22Rv1 (cell line): ENCODE results near the gene ERCC6.

Source experiments
- H3K27ac ChIP-seq: fragments of 450-650 bp; 2 replicates; pipeline ENCODE4 v1.5.1; 2017
- ZFX ChIP-seq: fragments of 450-650 bp; IDR thresholded peaks from 2 replicates; pipeline ENCODE4 v1.6.1; 2017; ENCODE audit warnings: antibody characterized with exemption, borderline replicate concordance
- TF ChIP-seq, protein P1 (sequence below): fragments of 450-650 bp; IDR thresholded peaks from 2 replicates; pipeline ENCODE4 v1.5.1; 2017; ENCODE audit warnings: mild to moderate bottlenecking

ERCC6 gene

DNA sequence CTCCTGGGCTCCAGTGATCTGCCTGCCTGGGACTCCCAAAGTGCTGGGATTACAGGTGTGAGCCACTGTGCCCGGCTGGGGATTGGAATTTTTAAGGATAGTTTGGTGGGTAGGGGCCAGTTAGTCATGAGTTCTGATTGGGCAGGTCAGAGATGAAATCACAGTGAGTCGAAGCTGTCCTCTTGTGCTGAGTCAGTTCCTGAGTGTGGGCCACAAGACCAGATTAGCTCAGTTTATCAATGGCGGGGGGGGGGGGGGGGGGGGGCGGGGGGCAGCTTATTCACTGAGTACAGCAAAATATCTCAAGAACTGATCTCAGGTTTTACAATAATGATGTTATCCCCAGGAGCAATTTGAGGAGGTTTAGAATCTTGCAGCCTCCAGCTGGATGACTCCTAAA, 11.6 kb upstream of the ERCC6 start:
- TF ChIP-seq ZFX, result no peak
- TF ChIP-seq, protein P1, sequence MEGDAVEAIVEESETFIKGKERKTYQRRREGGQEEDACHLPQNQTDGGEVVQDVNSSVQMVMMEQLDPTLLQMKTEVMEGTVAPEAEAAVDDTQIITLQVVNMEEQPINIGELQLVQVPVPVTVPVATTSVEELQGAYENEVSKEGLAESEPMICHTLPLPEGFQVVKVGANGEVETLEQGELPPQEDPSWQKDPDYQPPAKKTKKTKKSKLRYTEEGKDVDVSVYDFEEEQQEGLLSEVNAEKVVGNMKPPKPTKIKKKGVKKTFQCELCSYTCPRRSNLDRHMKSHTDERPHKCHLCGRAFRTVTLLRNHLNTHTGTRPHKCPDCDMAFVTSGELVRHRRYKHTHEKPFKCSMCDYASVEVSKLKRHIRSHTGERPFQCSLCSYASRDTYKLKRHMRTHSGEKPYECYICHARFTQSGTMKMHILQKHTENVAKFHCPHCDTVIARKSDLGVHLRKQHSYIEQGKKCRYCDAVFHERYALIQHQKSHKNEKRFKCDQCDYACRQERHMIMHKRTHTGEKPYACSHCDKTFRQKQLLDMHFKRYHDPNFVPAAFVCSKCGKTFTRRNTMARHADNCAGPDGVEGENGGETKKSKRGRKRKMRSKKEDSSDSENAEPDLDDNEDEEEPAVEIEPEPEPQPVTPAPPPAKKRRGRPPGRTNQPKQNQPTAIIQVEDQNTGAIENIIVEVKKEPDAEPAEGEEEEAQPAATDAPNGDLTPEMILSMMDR, result no peak
- H3K27ac ChIP-seq, result no peak overlapping the region

DNA sequence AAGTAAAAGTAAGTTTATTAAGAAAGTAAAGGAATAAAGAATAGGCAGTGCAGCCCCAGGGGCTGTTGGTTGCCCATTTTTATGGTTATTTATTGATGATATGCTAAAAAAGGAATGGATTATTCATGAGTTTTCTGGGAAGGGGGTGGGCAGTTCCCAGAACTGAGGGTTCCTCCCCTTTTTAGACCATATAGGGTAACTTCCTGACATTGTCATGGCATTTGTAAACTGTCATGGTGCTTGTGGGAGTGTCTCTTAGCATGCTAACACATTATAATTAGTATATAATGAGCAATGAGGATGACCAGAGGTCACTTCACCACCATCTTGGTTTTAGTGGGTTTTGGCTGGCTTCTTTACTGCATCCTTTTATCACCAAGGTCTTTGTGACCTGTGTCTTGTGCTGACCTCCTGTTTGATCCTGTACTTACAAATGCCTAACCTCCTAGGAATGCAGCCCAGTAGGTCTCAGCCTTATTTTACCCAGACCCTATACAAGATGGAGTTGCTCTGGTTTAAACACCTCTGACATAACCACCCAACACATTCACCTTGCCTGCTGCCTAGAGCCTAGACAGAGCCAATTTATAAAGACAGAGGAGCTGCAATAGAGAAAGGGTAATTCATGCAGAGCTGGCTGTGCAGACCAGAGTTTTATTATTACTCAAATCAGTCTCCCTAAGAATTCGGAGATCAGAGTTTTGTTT, 10.9 kb upstream of the ERCC6 start:
- no peak overlapping the region for H3K27ac ChIP-seq

DNA sequence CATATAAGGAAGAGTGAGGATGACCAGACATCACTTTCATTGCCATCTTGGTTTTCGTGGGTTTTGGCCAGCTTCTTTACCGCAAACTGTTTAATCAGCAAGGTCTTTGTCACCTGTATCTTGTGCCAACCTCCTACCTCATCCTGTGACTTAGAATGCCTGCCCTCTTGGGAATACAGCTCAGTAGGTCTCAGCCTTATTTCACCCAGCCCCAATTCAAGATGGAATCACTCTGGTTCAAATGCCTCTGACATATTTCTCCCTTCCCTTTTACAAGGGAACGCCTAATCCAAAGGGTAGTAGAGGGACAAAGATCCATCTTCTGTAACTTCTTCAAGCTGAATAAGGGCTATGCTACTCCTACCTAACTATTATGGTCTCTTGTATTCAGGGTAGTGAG, 4.7 kb upstream of the ERCC6 start:
- no peak overlapping the region for H3K27ac ChIP-seq
- no peak for TF ChIP-seq ZFX

More for the DNA sequence above, 10.9 kb upstream of the ERCC6 start:
- TF ChIP-seq, protein P1, result no peak
- no peak for TF ChIP-seq ZFX

- H3K27ac ChIP-seq, result no peak overlapping the region
- TF ChIP-seq, protein P1, result no peak
- TF ChIP-seq ZFX, result no peak
Measured at GRCh38 chr10:49542353-49542752, 3.4 kb upstream of the ERCC6 start.

GRCh38 chr10:49541762-49542161, 2.8 kb upstream of the ERCC6 start:
- TF ChIP-seq, protein P1, result no peak
- TF ChIP-seq ZFX, result no peak
- H3K27ac ChIP-seq, result no peak overlapping the region

DNA sequence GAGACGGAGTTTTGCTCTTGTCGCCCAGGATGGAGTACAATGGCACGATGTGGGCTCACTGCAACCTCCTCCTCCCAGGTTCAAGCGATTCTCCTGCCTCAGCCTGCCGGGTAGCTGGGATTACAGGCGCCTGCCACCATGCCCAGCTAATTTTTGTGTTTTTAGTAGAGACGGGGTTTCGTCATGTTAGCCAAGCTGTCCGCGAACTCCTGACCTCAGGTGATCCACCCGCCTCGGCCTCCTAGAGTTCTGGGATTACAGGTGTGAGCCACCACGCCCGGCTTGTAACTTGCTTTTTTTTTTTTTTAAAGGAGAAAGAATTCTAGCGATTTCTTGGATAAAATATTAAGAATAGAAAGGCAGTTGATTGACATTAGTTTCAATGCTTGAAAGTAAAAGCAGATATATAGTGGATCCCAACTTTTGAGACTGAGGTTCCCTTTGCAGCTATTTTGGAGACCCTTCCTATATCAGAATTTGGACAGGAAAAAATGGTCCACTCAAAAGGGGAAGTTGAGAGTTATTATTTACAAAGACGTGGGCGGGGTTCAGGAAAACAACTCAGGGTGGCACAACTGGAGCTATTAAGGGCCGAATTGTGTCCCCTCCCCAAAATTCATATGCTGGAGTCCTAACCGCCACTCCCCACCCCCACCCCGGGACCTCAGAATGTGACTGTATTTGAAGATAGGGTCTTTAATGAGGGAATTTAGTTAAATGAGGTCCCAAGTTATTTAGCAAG, 1.3 kb upstream of the ERCC6 start:
- peak overlapping the region; percentile 84 for H3K27ac ChIP-seq
- no peak for TF ChIP-seq ZFX
- TF ChIP-seq, protein P1, result no peak

DNA sequence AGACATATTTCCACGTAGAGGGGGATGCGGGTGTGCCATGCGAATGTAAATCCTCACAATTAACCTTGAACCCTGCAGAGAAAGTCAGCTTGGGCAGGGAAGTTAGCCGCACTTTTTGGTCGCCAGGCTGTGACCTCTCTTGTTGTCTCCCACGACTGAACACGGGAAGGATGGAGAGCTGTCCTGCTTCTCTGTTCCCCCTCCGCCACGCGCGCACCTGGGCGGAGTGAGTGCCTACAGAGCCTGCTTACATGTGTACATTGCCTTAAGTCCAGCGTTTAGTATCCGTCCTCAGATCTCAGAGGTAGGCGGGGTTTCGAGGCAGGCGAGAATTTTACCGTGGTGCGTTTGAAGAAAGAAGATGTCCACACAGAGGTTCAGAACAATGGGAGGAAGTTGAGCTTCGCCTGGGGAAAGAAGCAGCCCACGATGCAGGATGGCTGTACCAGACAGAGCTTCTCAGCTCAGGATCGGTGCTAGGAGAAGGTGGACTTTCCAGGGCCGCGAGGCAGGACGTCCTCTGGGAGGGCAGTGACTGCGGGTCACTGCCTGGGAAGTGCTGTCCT, 482 bp upstream of the ERCC6 start:
- peak overlapping the region; percentile 84 for H3K27ac ChIP-seq
- TF ChIP-seq ZFX, result no peak
- TF ChIP-seq, protein P1, result 0 out of 2 replicates have a peak, but pooled peaks have one; percentile 1
